Activated CD8-positive, alpha-beta memory T cell treated with anti-CD3 and anti-CD28 coated beads, Interleukin-2, amount 50 U/mL, for 24 hours (primary cell): ENCODE results near the gene NIF3L1.
"Not testable (repeated sequence)": the region's sequence is repeated elsewhere in the genome, so short reads cannot be mapped to it uniquely, and the experiment has no call there.

Source experiments
- DNase-seq: peaks from one replicate; pipeline ENCODE4 v3.0.0-alpha.2; 2020; ENCODE audit errors: extremely low read depth

Gene NIF3L1

DNA sequence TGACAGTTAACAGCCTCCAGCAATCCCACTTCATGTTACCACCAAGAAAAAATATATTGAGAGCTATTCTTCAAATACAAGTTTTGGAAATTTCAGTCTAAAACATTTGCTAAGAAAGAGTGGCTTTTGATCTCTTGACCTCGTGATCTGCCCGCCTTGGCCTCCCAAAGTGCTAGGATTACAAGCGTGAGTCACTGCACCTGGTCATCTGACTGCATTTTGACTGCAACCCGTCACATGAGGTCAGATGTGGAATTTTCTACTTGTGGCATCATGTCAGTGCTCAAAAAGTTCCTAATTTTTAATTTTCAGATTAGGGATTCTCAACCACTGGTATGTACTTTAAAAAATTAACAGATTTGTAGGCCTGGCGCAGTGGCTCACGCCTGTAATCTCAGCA, 15.6 kb upstream of the NIF3L1 start:
- no peak for DNase-seq

DNA sequence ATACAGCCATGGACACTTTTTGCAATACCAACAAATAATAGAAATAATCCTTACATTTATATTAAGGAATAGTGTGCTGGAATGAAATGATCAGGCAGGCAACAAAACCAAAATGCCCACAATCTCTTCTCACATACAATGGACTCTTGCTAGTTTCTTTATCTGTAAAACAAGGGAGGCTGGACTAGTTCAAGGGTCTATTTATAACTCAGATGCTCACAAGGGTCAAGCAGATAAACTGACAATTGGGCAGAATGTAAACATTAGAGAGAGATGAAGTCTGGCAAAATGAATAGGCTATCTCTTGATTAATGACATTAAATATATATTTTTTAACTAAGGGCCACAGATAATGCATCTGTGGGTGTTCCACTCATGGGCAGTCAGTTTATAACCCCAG, 11.7 kb upstream of the NIF3L1 start:
- DNase-seq, result no peak

DNA sequence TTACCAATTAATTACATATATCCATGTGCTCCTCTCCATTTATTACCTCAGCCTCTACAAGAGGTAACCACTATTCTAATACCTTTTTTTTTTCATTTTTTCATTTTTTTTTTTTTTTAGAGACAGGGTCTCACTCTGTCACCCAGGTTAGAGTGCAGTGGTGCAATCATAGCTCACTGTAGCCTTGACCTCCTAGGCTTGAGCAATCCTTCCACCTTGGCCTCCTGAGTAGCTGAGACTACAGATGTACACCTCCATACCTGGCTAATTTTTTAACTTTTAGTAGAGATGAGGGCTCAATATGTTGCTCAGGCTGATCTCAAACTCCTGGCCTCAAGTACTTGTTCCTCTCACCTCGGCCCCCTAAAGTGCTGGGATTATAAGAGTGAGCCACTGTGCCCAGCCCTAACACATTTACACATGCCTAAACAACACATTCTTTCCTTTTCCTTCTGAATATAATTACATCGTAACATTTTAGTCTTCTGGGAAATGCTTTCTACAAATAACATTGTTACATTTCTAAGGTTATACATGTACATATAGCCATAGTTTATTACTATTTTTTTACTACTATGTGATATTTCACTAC, 10.8 kb upstream of the NIF3L1 start:
- no peak for DNase-seq

DNA sequence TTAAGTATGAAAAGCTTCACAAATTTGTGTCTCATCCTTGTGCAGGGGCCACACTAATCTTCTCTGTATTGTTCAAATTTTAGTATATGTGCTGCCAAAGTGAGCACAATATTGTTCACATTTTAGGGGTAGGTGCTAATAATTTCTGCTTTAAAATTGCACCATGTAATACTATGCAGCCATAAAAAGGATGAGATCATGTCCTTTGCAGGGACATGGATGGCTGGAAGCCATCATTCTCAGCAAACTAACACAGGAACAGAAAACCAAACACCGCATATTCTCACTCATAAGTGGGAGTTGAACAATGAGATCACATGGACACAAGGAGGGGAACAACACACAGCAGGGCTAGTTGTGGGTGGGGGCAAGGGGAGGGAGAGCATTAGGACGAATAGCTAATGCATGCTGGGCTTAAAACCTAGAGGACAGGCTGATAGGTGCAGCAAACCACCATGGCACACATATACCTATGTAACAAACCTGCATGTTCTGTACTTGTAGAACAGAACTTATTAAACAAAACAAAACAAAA, 7.4 kb upstream of the NIF3L1 start:
- DNase-seq, result not testable (repeated sequence)

DNA sequence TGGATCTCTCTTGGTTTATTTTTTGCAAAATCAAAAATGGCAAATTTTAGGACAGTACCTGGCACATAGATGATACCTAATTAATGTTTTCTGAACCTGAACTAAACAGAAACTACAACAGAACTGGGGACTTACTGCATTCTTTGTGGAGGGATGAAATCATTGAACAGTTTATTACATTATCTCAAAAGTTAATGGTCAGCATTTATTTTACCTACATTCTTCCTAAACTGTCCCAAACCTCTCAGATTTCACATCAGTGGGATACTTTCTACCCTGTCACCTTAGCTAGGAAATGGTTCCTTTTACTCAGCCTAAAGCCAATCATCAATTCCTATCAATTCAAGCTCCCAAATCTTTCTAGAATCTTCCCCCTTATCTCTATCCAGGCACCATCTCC, 10.3 kb downstream of the NIF3L1 start:
- no peak for DNase-seq

DNA sequence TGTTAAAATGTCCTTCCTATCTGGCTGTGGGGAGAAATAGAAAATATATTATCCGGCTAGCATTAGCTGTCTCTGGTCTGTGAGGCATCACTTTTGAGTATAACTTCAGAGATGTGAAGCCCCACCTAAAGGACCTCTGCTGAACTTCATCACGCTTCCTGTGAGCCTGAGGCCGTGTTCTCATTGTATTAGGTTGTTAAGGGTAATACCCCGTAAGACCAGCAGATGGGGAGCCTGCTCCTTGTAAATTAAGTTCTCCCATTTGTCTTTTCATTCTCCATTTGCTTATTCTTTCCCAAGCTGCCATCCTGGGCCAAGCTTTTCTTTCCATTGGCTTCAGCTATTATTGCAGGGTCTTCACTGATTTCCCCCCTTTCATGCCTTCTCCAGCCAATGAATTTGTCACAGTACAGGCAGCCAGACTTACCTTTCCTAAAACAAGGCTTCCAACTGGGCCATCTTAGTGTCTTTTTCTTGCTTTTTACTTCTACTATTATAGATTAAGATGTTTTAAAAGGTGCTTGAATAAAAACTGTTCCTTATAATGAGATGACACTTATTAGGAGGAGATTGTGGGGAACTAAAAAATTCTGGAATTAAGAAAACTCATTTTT, 12.4 kb downstream of the NIF3L1 start:
- peak; percentile 37 for DNase-seq

DNA sequence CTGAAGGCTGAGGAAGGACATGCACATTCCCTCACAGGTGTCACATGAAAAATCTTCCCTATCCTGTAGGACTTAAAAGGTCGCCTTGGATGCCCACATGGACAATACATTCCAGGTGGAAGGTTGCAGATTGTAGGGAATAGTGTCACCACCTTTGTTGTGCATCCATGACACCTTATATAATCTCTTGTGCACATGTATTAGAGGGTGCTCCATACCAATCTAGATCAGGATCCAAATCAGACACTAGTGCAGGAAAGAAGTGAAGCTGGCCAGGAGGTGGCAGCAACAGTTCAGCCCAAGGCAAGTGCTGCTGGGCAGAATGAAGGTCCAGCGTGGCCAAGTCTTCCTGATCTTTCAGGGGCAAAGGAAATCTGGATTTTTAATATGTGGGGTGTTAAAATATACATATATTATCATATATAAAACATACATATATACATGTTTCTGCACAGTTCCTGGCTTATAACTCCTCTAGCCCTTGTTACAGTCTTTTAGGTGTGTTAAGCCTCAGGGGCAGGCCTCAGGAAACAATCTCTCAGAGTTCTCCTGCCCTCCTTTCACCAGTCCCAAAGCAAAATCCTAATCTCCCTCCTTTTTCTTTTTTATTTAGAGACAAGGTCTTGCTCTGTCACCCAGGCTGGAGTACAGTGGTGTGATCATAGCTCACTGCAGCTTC, 16.6 kb downstream of the NIF3L1 start:
- DNase-seq, result no peak

DNA sequence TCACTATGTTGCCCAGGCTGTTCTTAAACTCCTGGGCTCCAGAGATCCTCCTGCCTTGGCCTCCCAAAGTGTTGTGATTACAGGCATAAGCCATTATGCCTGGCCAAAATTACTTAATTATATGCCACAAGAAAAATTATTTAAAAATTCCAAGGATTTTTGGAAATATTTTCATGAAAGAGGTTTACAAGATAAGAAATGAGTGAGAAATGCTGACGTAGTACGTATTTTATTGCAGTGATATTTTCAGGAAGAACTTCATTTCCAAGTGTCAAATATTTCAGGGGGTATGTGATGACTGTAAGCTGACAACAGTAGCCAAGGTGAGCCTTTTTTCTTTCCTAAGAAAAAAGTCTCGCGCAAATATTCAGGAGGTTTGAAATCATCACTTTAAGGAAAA, 20.8 kb downstream of the NIF3L1 start:
- DNase-seq, result no peak

DNA sequence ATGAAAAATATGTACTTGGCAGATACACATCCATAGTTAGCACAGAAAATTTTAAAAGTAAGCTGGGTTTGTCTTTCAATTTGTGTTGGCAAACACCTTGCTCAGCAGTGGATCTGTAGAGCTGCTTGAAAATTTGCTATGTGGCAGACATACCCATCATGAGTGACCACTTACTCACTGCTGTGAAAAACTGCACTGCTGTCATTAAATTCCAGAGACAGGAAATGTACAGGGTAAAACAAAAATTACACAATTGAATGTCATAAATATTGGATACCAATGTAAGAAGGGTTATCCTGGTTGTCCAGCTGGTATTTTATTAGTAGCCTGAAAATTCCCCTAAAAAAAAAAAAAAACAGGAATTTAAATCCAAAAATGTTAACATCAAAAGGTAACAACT, 24.5 kb downstream of the NIF3L1 start:
- DNase-seq, result no peak

DNA sequence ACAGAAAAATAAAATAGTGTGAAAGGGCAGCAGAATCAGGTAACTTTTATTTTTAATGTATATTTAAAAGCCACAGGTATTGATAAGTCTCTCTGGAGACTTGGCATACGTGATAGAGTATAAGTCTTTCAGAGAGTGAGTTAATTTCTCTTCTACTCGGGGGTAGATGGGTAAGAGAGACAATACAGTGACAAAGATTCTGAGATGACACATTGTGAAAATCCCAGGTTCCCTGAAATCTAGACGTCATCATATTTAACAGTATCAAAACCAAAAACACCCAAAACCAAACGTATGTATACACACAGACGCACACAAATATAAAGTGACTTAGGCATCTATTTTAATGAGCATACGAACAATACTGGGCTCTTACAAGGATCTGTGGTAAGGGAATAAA, 33.3 kb downstream of the NIF3L1 start:
- DNase-seq, result no peak

DNA sequence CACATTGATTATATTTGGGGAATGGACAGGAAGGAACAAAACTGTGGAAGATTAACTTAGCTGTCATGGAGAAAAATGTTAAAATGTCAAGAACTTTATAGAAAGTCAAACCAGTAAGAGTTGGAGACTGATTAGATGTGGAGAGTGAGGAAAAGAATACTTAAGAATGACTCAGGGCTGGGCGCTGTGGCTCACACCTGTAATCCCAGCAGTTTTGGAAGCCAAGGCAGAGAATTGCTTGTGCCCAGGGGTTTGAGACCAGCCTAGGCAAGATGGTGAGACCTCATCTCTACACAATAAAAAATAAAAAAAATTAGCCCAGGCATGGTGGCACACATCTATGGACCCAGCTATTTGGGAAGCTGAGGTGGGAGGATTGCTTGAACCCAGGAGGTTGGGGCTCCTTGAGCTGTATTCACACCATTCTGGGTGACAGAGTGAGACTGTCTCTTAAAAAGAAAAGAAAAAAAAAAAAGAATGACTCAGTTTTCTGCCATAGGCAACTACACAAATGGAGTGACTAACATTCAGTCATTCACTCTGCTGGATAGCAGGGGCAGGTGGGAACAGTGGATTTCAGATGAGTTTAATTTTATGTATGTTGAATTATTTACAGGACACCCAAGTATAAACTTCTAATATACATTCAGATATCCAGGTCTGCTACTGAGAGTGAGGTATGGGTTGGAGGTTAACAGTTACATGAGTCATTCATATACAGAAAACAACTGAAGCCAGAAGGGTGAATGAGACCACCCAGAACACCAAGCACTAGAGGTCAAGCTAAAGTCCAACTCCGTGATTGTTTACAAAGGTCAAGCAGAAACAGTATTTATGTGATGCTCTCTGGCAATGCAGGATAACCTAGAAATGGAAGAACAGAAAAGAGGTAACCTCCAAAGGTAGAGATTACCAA, 40.4 kb downstream of the NIF3L1 start:
- DNase-seq, result no peak

DNA sequence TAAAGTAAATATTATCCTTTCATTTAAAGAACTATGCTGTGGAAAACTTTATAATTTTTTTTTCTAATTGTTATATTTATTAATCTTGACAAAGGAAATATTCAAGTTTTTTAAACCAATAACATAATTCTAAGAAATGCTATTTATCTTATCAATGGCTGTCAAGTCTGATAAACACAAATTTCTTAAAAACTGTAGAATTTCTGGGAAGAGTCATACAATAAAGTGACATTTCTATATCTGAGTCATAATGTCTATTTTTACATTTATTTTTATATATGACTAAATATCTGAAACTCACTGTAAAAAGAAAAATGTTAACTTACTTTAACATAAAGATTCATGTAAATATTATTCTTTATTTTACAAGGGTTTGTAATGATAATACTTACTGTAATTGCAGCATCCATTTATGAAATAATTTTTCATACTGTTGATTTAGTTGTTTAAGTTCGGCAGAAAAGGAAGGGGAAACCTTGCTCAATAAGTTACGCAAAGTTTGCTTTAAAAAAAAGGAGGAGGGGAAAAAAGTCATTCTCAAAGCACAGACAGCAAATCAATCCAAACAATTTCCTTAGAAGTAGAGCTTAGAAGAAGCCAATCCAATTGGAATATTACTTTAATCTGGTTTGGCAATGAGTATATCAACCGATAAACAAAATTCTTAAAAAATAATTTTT, 41.9 kb downstream of the NIF3L1 start:
- no peak for DNase-seq

DNA sequence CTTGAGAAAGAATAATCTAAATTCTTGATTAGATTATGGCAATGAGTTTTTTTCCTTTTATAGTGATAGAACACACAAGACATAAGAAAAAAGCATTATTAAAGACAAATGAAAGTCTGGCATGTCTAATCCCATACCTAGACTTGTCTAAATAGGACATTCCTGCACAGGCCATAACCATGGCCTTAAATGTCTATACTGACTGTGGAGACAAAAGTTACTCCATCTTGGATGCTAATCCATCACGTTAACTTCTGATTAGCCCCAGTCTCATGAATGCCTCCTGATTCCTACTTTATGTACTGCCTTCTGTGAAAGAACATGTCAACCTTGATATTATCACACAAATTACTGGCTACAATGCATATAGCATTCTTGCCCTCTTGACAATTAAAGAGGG, 50.7 kb downstream of the NIF3L1 start:
- DNase-seq, result no peak

DNA sequence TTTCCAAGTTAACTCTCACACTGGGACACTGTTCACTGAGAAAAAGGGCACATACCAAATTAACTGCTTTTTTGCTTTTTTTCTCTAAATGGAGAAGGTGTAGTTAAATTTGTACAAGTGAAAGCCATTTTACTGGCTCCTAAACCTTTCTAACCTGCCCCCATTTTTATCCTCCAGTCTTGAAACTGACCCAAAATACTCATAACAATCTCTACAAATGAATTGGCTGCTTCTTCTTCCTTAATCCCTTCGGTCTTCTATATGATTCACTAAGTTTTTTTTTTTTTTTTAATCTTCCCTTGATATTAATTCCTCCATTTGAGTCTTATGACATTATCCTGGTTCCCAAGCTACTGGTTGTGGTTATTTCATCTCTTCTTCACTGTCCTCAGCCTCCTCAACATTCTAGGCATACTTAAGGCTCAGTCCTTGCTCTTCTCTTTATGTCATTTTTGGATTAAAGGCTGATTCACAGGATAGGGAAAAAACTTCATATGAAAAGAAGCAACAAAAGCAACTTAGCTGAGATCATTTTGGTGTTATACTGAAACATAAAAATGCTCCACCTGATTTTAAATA, 54.4 kb downstream of the NIF3L1 start:
- no peak for DNase-seq

DNA sequence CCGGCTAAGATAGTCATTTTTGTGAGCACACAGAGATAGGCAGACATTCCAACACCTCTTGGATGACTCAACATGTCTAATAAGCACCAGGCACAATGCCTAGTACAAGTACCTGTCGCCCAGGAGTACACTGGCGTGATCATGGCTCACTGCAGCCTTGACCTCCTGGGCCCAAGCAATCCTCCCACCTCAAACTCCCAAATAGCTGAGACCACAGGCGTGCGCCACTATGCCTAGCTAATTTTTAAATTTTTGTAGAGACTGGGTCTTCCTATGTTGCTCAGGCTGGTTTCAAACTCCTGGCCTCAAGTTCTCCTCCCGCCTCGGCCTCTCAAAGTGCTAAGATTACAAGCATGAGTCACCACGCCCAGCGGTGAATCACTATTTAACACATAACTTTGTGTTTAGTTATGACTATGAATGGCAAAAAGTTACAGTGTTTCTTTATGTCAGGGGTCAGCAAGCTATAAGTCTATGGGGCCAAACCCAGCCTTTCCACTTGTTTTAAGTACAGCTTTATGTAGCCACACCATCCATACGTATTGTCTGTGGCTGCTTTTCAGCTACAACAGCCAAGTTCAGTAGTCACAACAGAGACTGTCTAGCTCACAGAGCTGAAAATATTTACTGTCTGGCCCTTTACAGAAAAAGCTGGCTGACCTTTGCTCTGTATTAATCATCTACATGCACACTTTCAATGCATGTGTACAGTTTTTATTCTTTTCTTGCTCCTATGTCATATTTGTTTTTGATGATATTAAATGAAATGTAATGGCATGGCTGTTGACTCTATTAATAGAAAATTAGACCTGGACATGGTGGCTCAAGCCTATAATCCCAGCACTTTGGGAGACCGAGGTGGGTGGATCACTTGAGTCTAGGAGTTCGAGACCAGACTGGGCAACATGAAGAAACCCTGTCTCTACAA, 55.6 kb downstream of the NIF3L1 start:
- peak; percentile 57 for DNase-seq

DNA sequence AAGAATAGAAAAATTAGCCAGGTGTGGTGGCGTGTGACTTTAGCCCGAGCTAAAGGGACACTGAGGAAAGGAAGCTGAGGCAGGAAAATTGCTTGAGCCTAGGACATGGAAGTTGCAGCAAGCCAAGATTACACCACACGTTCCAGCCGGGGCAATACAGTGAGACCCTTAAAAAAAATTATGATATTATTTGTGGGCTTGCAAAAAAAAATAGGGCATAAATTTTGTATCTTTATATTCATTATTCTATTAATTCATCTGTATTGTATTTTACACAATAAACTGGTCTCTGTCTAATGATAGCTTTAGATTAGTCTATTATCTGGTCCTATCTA, 56.2 kb downstream of the NIF3L1 start:
- DNase-seq, result no peak

DNA sequence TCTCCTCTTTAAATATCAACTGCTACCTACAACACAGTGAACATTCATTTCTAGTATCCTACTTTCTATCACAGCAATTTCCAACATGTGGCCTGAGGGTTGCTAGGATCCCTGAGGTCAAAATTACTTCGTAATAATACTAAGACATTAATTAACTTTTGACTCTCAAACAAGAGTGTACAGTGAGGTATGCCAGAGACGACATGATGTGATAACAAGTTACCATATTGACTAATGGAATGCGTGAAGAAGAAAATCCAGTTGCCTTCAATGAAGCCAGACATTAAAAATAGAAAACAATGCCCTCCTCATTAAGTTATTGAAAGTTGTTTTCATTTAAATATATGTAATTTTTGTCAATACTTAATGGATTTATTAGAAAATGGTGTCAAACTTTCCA, 61.2 kb downstream of the NIF3L1 start:
- DNase-seq, result no peak
